GM21360 (cell line): ENCODE results near the gene GMCL1.

ENCODE experiments used
- ATAC-seq: cut with Tn5 transposase; IDR thresholded peaks from one replicate; pipeline ENCODE4 v1.9.1; 2021; ENCODE audit warnings: mild to moderate bottlenecking, moderate library complexity; ENCODE audit not compliant: unreplicated experiment

GMCL1 gene

DNA sequence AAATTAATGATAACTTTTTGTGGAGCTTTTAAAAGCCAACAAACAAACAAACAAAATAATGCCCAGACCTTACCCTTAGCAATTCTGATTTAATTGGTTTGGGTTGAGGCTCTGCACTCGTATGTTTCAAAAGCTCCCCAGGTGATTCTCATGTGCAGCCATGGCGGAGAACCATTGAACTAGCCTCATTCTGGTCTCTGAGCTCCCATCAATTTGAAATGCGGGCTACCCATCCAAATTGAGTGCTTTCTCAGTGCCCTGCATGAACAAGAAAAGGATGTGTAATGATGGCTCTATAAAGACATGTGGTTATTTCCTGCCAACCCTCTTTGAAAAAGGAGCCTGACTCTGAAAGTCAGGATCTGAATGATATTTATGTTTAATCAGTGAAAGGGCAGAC, 93.7 kb downstream of the GMCL1 start:
- no peak for ATAC-seq

DNA sequence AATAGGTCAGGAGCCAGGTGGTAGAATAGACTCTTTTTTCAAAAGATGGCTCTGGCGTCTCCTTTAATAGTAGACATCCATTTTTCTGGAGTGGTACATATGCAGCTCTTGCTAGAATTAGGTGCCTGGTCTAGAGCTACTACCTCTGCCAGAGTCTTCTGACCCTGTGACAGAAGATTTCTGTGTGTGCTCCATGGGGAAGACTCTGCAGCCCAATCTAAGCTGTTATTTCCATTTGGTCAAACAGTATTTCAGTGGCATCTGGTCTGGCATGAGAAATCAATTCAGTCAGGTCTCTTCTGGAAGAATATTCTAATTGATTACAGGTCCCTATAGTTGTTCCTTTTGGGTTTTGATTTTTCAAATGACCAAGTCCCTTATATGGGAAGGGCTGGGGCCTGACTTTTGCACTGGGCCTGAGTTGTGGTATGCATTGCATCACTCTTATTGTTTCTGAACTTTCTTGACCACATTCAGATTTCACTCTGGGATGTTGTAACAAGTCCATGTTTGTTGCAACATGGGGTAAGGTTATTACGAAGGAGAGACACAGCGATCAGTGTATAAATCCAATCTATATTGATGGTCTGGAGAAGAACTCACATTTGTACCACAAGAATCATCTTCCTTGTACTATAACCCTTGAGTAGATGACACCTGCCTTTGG, 97.5 kb downstream of the GMCL1 start:
- ATAC-seq: no peak
